ENCODE data around the gene IFNLR1.

GRCh38 chr1:24155011-24155782 lies 31.9 kb downstream of the IFNLR1 start:
- TF ChIP-seq CTCF (IDR thresholded peaks at IDR 0.05 in 4 of 5, conservative IDR thresholded peaks at IDR 0.05 in 1 of 5), result peak in 1 of 5 experiments; percentile 22
- TF ChIP-seq POLR2A (IDR thresholded peaks at IDR 0.05), result no peak

All from gastrocnemius medialis (tissue), 4 donors.